K562 (cell line): Measurements from ENCODE around the gene CDH12. TPM values are rescaled to one million over a fixed set of nuclear protein-coding genes. Genes with fewer than 3 reads are reported as not detected.

Experiments used
- ATAC-seq: fragments of 200-7000 bp; cut with Tn5 transposase; 3 replicates; pipeline ENCODE4 v1.9.1; 2020; ENCODE audit warnings: moderate library complexity
- BruUV-seq: library from RNA; stranded (reverse); fragments of 400-500 nt; replicated peaks from 2 replicates; lab custom pipeline; 2021; lab: Mats Ljungman, UMichigan
- CTCF ChIA-PET: fragments of 300-600 bp; formaldehyde crosslinking; extraction: SDS; loops from one replicate; lab custom pipeline; 2021; ENCODE audit warnings: low intra/inter-chr PET ratio; lab: Yijun Ruan, JAX
- POLR2A ChIA-PET: fragments of 300-600, 350-650 bp; sonication (Branson Sonifier 250); formaldehyde crosslinking; extraction: SDS; loops from one replicate; lab custom pipeline; 2021; ENCODE audit warnings: antibody characterized with exemption, inconsistent platforms; lab: Yijun Ruan, JAX
- DNase-seq, 4 experiments: peaks; one replicate each; pipeline versions ENCODE4 v3.0.0 to v3.0.0-alpha.2; 2011 to 2018; ENCODE audit warnings: low spot score in 3 of 4, mixed read lengths in 3 of 4; ENCODE audit errors: extremely low read depth in 1 of 4
- FAIRE-seq: peaks from 2 replicates; lab custom pipeline; 2011; peaks lifted over from hg19 to GRCh38; lab: Jason Lieb, UNC
- H2AFZ ChIP-seq: 2 replicates; pipeline ENCODE4 v1.6.0; 2011; ENCODE audit warnings: low read depth, low read length, control low read depth, inconsistent platforms
- H3K27ac ChIP-seq: fragments of 200-600 bp; 3 replicates; pipeline ENCODE4 v1.8.0; 2011; ENCODE audit warnings: low read depth, mild to moderate bottlenecking, control low read depth, inconsistent platforms, low read length, moderate library complexity, mixed read lengths; ENCODE audit errors: extremely low read depth
- H3K27me3 ChIP-seq, 2 experiments: fragments of 300-600 bp in 1 of 2; 2 replicates in 1 of 2; 3 replicates in 1 of 2; pipeline versions ENCODE4 v1.6.0 to v1.8.0; 2011; ENCODE audit warnings: inconsistent platforms in 2 of 2, low read length in 2 of 2, mild to moderate bottlenecking in 1 of 2, mixed read lengths in 1 of 2, moderate library complexity in 1 of 2; ENCODE audit not compliant: control insufficient read depth in 2 of 2, insufficient read depth in 2 of 2
- H3K36me3 ChIP-seq: fragments of 300-600 bp; 3 replicates; pipeline ENCODE4 v1.8.0; 2011; ENCODE audit warnings: mild to moderate bottlenecking, low read length, inconsistent platforms; ENCODE audit not compliant: control insufficient read depth, insufficient read depth
- H3K4me1 ChIP-seq, 2 experiments: fragments of 200-600 bp in 1 of 2; replicated peaks in 1 of 2; 2 replicates in 1 of 2; 3 replicates in 1 of 2; pipeline versions ENCODE4 v1.5.1 to v1.8.0; 2011; ENCODE audit warnings: inconsistent platforms in 2 of 2, low read length in 2 of 2, mild to moderate bottlenecking in 1 of 2, mixed read lengths in 1 of 2, moderate library complexity in 1 of 2; ENCODE audit not compliant: control insufficient read depth in 2 of 2, insufficient read depth in 2 of 2
- H3K4me2 ChIP-seq: 2 replicates; pipeline ENCODE4 v1.6.1; 2011; ENCODE audit warnings: low read length, control low read depth, inconsistent platforms, mixed read lengths; ENCODE audit not compliant: insufficient read depth
- H3K4me3 ChIP-seq: fragments of 200-600 bp; sonication (generic), shearing (Covaris generic); 2 replicates; pipeline ENCODE4 v1.5.1; 2016; ENCODE audit warnings: control low read depth, inconsistent platforms
- H3K79me2 ChIP-seq: fragments of 200-600 bp; 3 replicates; pipeline ENCODE4 v1.8.0; 2011; ENCODE audit warnings: low read length, inconsistent platforms; ENCODE audit not compliant: control insufficient read depth, insufficient read depth
- H3K9ac ChIP-seq, 2 experiments: 2 replicates each; pipeline versions ENCODE4 v1.6.0 to v1.6.1; 2011; ENCODE audit warnings: low read depth in 2 of 2, low read length in 2 of 2, control low read depth in 1 of 2, inconsistent platforms in 1 of 2, mild to moderate bottlenecking in 1 of 2, mixed read lengths in 1 of 2; ENCODE audit not compliant: insufficient read depth in 1 of 2
- H3K9me1 ChIP-seq: one replicate; pipeline ENCODE4 v1.6.0; 2011; ENCODE audit warnings: inconsistent platforms, mild to moderate bottlenecking, low read length, moderate library complexity; ENCODE audit not compliant: control insufficient read depth, insufficient read depth
- H3K9me3 ChIP-seq: replicated peaks from 2 replicates; pipeline ENCODE4 v1.5.1; 2011; ENCODE audit warnings: low read depth, low read length, inconsistent platforms; ENCODE audit not compliant: control insufficient read depth, insufficient read depth
- H4K20me1 ChIP-seq: replicated peaks from 2 replicates; pipeline ENCODE4 v1.6.1; 2011; ENCODE audit warnings: low read length, inconsistent platforms, mixed read lengths; ENCODE audit not compliant: control insufficient read depth, insufficient read depth
- BCOR ChIP-seq: fragments of 450-650 bp; IDR thresholded peaks from 2 replicates; pipeline ENCODE4 v1.6.1; 2016
- BRD9 ChIP-seq: fragments of 450-650 bp; IDR thresholded peaks from 2 replicates; pipeline ENCODE4 v1.6.1; 2018; ENCODE audit warnings: low read depth; ENCODE audit not compliant: partially characterized antibody
- CHCHD3 ChIP-seq: fragments of 250-450 bp; sonication (Bioruptor Pico); IDR thresholded peaks from 2 replicates; pipeline ENCODE4 v2.1.2; 2022; ENCODE audit warnings: mild to moderate bottlenecking
- CSDE1 ChIP-seq, 2 experiments: fragments of 450-650 bp; IDR thresholded peaks; 2 replicates each; pipeline ENCODE4 v1.6.1; 2016; ENCODE audit warnings: mild to moderate bottlenecking in 1 of 2
- ELK3 ChIP-seq: fragments of 450-650 bp; formaldehyde crosslinking; IDR thresholded peaks from 2 replicates; pipeline ENCODE4 v1.4.0; 2020; ENCODE audit warnings: mild to moderate bottlenecking
- ESRRA ChIP-seq: fragments of 450-650 bp; IDR thresholded peaks from 2 replicates; pipeline ENCODE4 v1.6.1; 2014; ENCODE audit warnings: low read depth, mild to moderate bottlenecking, moderate library complexity, borderline replicate concordance
- ETS2 ChIP-seq: IDR thresholded peaks from 2 replicates; pipeline ENCODE4 v1.6.1; 2016; ENCODE audit warnings: borderline replicate concordance, missing genetic modification characterization, mild to moderate bottlenecking, moderate library complexity, missing compliant biosample characterization; ENCODE audit not compliant: poor library complexity, severe bottlenecking
- EZH2 ChIP-seq: IDR thresholded peaks from 2 replicates; pipeline ENCODE4 v1.6.1; 2012; ENCODE audit warnings: low read depth, mild to moderate bottlenecking, inconsistent platforms, low read length, borderline replicate concordance
- GTF2B ChIP-seq: IDR thresholded peaks from 2 replicates; pipeline ENCODE4 v1.6.1; 2011; ENCODE audit not compliant: insufficient read length; ENCODE audit errors: extremely low read depth
- GTF2E2 ChIP-seq: fragments of 200-800 bp; sonication (Bioruptor generic); IDR thresholded peaks from 2 replicates; pipeline ENCODE4 v1.6.1; 2016; ENCODE audit warnings: missing genetic modification characterization, missing compliant biosample characterization
- LARP7 ChIP-seq: fragments of 450-650 bp; IDR thresholded peaks from 2 replicates; pipeline ENCODE4 v1.6.1; 2016
- MCM2 ChIP-seq: fragments of 450-650 bp; IDR thresholded peaks from 2 replicates; pipeline ENCODE4 v1.6.1; 2017; ENCODE audit warnings: low read depth, mild to moderate bottlenecking
- NFIC ChIP-seq: fragments of 450-650 bp; IDR thresholded peaks from 2 replicates; pipeline ENCODE4 v1.6.1; 2017; ENCODE audit warnings: mild to moderate bottlenecking, inconsistent platforms
- SMAD3 ChIP-seq: fragments of 450-650 bp; formaldehyde crosslinking; conservative IDR thresholded peaks from 2 replicates; pipeline ENCODE4 v1.4.0; 2020; ENCODE audit warnings: mild to moderate bottlenecking
- TEAD2 ChIP-seq: fragments of 450-650 bp; IDR thresholded peaks from 2 replicates; pipeline ENCODE4 v1.6.1; 2016; ENCODE audit warnings: missing genetic modification characterization, control low read depth, missing compliant biosample characterization
- ZFP30 ChIP-seq: fragments of 250-450 bp; sonication (Bioruptor Pico); IDR thresholded peaks from 2 replicates; pipeline ENCODE4 v1.8.0; 2022; ENCODE audit warnings: moderate library complexity, mild to moderate bottlenecking, inconsistent platforms, borderline replicate concordance
- ZKSCAN8 ChIP-seq: fragments of 200-800 bp; sonication (Bioruptor generic); IDR thresholded peaks from 2 replicates; pipeline ENCODE4 v1.6.1; 2016; ENCODE audit warnings: missing genetic modification characterization, missing compliant biosample characterization
- ZNF445 ChIP-seq: fragments of 250-450 bp; sonication (Bioruptor Pico); IDR thresholded peaks from 2 replicates; pipeline ENCODE4 v1.4.0; 2020; ENCODE audit warnings: low read depth, mild to moderate bottlenecking, moderate library complexity
- ZZZ3 ChIP-seq: fragments of 450-650 bp; IDR thresholded peaks from 2 replicates; pipeline ENCODE4 v1.6.1; 2016; ENCODE audit warnings: antibody characterized with exemption, mild to moderate bottlenecking, moderate library complexity
- WGBS: fragments of 100-300 bp; shearing (Covaris generic); methylation state at CpG from one replicate; pipeline ENCODE4 v1.1.6; 2016; ENCODE audit warnings: low coverage, mixed read lengths; ENCODE audit not compliant: insufficient coverage; ENCODE audit errors: missing lambda C conversion rate; 5-methylcytosine and 5-hydroxymethylcytosine counted together
- in situ Hi-C: fragments of 300-500 bp; cut with MboI; formaldehyde crosslinking; loops from 4 replicates; pipeline ENCODE4 v1.15.0; 2018; ENCODE audit warnings: inconsistent platforms, mixed read lengths
- intact Hi-C: fragments of 100-400 bp; cut with micrococcal nuclease; formaldehyde crosslinking; loops from 2 replicates; pipeline ENCODE4 v1.14.2; 2022
- polyA plus RNA-seq, 8 experiments: library from polyadenylated mRNA; depleted of rRNA in 4 of 8; stranded (reverse) in 5 of 8; unstranded in 3 of 8; fragments of >200 nt; fragmentation: Nextera tagmentation in 2 of 8; fragmentation: Illumina TruSeq in 1 of 8; extraction: Ambion mirVana in 2 of 8; extraction: Trizol in 1 of 8; gene quantifications; 2 replicates each; pipeline versions ENCODE4 v1.2.1 to v1.2.3, GENCODE V29; 2011 to 2014; ENCODE audit warnings: inconsistent platforms in 1 of 8, missing spikeins in 1 of 8
- total RNA-seq, 7 experiments: library from RNA; depleted of rRNA in 6 of 7; stranded (reverse); fragments of >200 nt in 6 of 7; fragmentation: Illumina TruSeq in 2 of 7; extraction: Trizol in 2 of 7; gene quantifications; 2 replicates each; pipeline versions ENCODE4 v1.2.1 to v1.2.3, GENCODE V29; 2011 to 2021; ENCODE audit warnings: low replicate concordance in 1 of 7

The CDH12 gene
- total and polyA plus RNA-seq, 9 of the 15 experiments (the other 6 are each of a cell fraction or from before 2014, with no cell fraction given): 0.03 to 1.7 (median 0.37) TPM

GRCh38 chr5:22051881-22052280 lies 801.3 kb downstream of the CDH12 start:
- DNase-seq (no peak), ATAC-seq (no peak), FAIRE-seq (no peak)
- Histone ChIP-seq H3K4me2 (no peak overlapping the region), H3K4me1 (no peaks in the 10 kb centered on the region), H3K27ac (no peak overlapping the region), H3K79me2 (no peaks in the 10 kb centered on the region), H3K27me3 (no peaks in the 10 kb centered on the region), H3K9me1 (no peaks in the 10 kb centered on the region), H3K9ac (no peak overlapping the region), H2AFZ (no peak overlapping the region), H3K36me3 (no peaks in the 10 kb centered on the region), H3K9me3 (no peaks in the 10 kb centered on the region), H3K4me3 (no peak overlapping the region), H4K20me1 (no peaks in the 10 kb centered on the region)
- CTCF ChIA-PET: no interaction called here
- no TSS peak for BruUV-seq
- WGBS: 0% methylated on average over 1 of the region's 1 CpG
- in situ Hi-C loops (no loop called here), intact Hi-C loops (no loop called here)
- no peak for TF ChIP-seq CHCHD3
- no peak for TF ChIP-seq GTF2B
- POLR2A ChIA-PET: no interaction called here

GRCh38 chr5:22050931-22051330 lies 802.2 kb downstream of the CDH12 start:
- no peak overlapping the region for H3K4me2 ChIP-seq
- H3K27me3 ChIP-seq: no peaks in the 10 kb centered on the region
- BruUV-seq: no TSS peak
- CTCF ChIA-PET: no interaction called here
- 4% methylated on average over 2 of the region's 2 CpGs for WGBS
- H3K9ac ChIP-seq: no peak overlapping the region
- in situ Hi-C loops (no loop called here), intact Hi-C loops (no loop called here)
- no peak overlapping the region for H3K27ac ChIP-seq
- no peaks in the 10 kb centered on the region for H3K9me1 ChIP-seq
- no peak for FAIRE-seq
- no peak for ATAC-seq
- no peak overlapping the region for H3K4me3 ChIP-seq
- H3K79me2 ChIP-seq: no peaks in the 10 kb centered on the region
- POLR2A ChIA-PET: no interaction called here
- H3K9me3 ChIP-seq: no peaks in the 10 kb centered on the region
- no peak overlapping the region for H2AFZ ChIP-seq
- no peaks in the 10 kb centered on the region for H4K20me1 ChIP-seq
- H3K4me1 ChIP-seq: no peaks in the 10 kb centered on the region
- no peaks in the 10 kb centered on the region for H3K36me3 ChIP-seq
- no peak for DNase-seq
- TF ChIP-seq ETS2 (tag): no peak
- TF ChIP-seq GTF2E2 (tag): no peak
- no peak for TF ChIP-seq LARP7
- TF ChIP-seq ZFP30 (CRISPR knock-in tag): no peak
- TF ChIP-seq TEAD2 (tag): no peak
- TF ChIP-seq ELK3 (CRISPR knock-in tag): no peak
- no peak for TF ChIP-seq CSDE1 (IDR thresholded peaks at IDR 0.05)
- no peak for TF ChIP-seq ZZZ3
- no peak for TF ChIP-seq EZH2
- TF ChIP-seq ZNF445 (CRISPR knock-in tag): no peak
- no peak for TF ChIP-seq ESRRA
- TF ChIP-seq SMAD3 (CRISPR knock-in tag): no peak
- TF ChIP-seq BCOR: no peak
- no peak for TF ChIP-seq BRD9
- TF ChIP-seq ZKSCAN8 (CRISPR knock-in tag): no peak
- TF ChIP-seq NFIC: no peak
- TF ChIP-seq MCM2: no peak
